Stimulated activated CD4-positive, alpha-beta T cell treated with anti-CD3 and anti-CD28 coated beads, Interleukin-4, amount 100 ng/mL, for 4 hours (primary cell): ENCODE data around the gene DUSP11.

Experiments
- DNase-seq, 2 experiments: peaks; one replicate each; pipeline ENCODE4 v3.0.0-alpha.2; 2020

Gene DUSP11

GRCh38 chr2:73716543-73717250 lies 63.2 kb downstream of the DUSP11 start:
- no peak for DNase-seq

- no peak for DNase-seq
Measured at GRCh38 chr2:73714091-73714490, 65.8 kb downstream of the DUSP11 start.
